GM21786 (cell line): ENCODE measurements around the gene LRMDA.
"Not testable (repeated sequence)": the region's sequence is repeated elsewhere in the genome, so short reads cannot be mapped to it uniquely, and the experiment has no call there.

Experiments used
- ATAC-seq: cut with Tn5 transposase; IDR thresholded peaks from one replicate; pipeline ENCODE4 v1.9.1; 2021; ENCODE audit not compliant: unreplicated experiment

LRMDA gene

DNA sequence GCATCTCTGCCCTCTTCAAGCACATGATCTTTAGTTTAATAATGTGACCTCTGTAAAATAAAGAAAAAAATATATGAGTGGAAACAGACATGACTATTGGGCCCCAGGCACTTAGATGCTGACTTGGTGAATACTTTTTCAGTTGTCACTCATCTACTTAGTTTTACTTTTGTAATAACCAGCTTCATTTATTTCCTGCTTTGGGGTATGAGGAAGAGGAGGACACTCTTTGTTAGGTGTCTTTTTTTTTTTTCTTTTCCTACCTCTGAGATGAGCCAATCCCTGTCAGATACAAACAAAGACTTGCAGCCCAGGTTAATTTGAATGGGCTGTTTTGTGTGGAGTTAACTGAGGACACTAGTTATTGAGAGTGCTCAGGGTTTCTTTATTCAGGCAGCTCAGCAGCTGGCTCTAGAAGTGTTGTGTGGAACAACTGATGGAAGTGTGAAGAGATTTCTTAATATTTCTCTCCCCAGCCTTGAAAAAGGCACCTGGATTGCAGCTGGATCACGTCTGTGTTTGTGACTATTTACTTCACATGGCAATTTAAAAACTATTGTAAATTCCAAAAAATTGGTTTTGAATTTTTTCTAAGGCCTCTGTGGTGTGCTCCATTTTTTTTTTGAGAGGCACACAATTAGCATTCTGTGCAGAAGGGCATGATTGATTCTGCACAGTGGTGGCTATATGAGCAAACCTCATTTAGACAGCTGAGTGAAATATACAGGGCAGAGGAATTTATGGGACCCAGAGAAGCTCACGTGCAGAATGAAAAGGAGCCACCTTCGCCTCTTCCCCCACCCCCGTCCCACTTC, 333.8 kb downstream of the LRMDA start:
- ATAC-seq = no peak

DNA sequence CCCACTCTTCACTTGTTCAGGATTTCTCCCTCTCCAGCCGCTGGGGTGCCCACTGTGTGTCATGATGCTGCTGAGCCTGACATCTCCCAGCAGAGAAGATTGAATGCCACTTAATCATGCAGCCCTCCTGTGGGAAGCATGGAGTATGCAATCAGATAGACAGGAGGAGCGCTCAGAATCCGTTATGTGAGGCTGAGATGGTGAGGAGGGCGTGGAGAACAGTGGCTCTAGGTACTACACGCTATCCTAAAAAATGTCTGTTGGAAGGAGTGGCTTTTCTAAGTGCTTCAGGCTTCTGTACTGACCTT, 334.3 kb downstream of the LRMDA start:
- no peak for ATAC-seq

DNA sequence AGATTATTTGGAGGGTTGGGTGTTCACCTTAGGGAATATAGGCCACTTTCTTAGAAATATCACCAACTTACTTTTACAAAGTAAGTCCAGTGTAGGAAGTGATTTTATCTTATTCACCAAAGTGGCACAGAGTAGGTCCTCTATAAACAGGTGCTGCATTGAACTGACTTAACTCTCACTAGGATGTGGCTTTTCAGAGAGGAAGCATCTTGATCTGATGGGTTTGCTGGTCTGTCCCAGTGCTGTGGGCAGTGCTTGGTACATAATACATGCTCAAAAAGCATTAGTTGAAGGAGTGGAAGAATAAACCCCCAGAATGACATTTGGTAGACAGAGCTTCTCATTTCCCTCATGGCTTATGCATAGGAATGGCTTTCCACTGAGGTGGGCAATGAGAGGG, 334.7 kb downstream of the LRMDA start:
- ATAC-seq = no peak

DNA sequence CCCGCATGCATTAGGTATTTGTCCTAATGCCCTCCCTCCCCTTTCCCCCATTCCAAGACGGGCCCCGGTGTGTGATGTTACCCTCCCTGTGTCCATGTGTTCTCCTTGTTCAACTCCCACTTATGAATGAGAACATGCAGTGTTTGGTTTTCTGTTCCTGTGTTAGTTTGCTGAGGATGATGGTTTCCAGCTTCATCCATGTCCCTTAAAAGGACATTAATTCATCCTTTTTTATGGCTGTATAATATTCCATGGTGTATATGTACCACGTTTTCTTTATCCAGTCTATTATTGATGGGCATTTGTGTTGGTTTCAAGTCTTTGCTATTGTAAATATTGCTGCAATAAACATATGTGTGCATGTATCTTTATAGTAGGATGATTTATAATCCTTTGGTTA, 335.3 kb downstream of the LRMDA start:
- ATAC-seq = not testable (repeated sequence)

DNA sequence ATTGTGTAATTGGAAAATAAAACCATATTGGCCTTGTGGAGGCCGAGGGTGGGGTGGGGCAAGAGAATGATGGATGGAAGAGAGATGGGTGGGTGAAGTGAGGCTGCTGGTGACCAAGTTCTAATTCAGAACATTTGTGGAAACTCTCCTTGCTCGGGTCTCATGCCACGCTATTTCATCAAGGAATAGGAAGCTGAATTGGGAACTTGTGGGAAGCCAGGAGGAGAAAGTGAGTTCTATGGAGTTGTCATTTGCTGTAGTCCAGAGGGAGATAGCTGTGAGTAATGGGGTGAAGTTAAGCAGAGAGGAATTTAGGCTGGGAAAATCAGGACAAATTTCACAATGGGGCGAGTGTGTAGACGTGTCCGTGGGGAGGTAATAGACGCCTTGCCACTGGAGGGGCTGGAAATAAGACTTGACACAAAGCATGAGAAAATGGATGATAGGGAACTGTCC, 339.2 kb downstream of the LRMDA start:
- no peak for ATAC-seq

DNA sequence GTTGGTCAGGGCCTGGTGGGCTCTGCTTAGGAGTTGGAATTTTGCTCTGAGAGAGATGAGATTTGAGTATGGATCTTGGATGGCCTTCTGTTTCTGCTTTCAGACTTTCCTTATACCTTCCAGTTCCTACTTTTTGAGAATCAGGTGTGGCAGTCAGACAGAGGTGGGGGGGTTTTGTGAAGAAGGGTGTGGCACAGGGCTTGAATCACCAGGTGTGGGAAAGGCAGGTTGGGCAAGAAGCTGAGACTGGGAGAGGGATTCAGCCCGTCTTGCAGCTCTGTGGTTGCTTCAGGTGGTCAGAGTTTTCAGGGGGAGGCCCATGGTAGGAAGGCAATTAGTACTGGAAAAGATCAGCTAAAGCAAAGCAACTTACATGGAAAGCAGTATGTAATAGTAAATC, 340.2 kb downstream of the LRMDA start:
- no peak for ATAC-seq

DNA sequence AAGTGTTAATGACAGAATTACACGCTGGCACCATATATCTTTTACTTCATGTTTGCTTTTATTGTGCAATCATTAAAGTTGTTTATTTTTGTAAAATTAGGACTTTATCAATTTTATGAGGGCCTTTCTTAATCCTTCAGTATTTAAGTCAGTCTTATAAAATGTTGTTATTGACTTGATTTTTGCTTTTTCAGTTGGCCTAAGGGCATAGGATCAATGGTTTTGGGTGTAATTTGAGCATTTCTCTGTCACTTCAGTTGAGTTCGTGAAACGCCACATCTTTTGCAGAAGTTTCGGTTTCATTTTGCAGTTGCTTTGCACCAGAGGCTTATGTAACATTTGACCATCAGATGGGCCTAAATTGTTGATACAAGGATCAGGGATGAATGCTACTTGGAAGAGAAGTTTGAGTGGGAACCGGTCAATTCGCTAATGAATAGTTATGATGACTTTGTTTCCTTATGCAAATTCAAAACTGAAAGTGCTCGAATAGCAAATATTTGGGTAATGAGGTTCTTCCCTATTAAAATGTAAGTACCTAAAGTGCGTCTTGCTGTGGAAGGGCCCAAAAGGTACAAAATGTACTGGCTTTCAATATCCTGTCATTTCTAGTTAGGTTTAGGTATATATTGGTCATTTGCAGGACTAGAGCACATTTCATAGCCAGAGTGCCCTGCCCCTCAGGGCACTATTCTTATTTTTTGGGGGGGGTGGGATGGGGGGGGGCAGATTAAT, 340.9 kb downstream of the LRMDA start:
- no peak for ATAC-seq

DNA sequence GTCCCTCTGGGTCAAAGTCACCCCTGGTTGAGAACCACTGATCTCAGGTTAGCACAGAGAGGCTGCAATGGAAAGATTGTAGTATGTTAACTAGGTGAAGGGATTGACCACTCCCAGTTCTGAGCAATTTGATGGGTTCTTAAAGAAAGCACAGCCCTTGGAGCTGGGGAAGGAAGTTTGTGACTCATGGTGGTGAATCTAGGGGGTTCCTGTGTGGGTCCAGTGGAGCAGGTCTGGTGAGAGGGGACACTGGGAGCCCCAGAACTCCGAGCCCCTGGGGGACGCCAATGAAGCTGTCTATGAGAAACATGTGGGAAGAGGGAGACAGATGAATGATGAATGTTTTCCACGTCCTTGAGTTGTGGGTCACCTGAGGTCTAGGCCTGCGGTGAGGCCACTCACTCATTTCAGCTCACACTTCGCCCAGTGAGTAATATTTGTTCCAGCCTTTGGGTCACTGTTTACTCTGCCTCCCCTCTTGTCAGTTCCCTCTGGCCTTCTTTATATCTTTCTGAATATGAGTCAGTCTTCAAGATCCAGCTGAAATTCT, 341.9 kb downstream of the LRMDA start:
- ATAC-seq = no peak

DNA sequence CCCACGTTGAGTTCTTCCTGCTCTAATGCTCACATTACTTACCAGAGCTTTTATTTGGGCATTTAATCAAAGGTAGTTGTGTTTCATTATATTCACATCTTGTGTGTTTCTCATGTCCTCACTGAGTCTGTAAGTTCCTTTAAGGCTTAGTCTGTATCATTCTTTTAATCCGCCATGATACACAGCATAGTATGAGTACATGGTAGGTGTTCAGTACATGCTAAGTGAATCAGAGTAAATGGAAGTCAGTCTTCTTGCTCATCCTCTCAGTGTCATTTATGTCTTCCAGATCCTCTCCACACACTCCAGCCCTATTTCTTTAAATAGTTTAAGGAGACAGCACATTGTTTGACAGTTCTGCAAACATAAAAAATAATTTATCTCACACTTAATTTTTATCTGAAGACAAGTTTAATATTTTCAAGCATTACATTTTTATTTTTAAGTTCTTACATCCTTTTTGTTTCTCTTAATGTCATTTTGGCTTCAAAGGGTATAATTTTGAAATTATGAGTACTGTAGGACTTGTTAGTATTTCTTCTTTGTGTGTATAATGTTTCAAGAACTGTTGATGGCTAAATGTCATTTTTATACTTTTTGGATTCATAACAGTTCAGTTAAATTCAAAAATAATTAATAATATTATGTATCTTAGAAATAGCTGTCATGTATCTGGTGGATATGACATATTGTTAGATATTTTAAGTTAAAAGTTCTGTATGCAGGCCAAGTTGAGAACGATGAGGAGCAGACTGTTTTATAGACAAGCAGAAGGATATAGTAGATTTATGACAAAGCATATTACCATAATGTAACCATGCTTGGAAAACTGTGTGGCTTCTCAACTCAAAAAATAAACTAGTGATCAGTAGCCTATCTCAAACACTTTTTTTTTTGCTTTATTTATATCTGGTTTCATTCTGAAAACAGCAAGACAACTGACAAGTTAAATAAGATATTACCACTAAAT, 342.7 kb downstream of the LRMDA start:
- no peak for ATAC-seq

DNA sequence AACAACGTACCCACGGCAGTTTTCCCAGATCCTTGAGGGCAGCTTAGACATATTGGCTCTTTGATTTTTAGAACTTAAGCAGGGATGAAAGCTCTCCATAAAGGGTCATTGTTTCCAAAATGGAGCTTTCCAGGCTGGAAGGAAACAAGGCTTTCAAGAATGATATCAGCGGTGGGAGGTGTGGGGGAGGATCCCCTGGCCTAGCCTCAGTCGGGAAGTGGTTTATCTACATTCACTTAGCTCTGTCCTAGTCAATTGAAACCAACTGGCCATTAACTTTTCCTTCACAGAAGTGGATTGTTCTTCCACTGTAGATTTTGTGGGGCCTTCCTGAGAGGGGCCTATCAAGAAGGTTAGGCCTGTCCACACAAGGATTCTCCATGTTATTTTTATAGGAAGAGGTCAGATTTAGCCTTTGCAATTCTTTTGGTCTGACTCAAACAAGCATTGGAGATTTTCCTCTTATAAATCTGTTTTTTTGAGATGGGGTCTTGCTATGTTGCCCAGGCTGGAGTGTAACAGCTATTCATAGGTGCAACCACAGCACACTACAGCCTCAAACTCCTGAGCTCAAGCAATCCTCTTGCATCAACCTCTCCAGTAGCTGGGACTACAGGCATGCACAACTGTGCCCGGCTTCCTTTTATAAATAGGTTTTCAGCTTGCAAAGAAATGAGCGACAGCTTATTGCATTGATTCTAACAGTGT, 343.5 kb downstream of the LRMDA start:
- no peak for ATAC-seq

DNA sequence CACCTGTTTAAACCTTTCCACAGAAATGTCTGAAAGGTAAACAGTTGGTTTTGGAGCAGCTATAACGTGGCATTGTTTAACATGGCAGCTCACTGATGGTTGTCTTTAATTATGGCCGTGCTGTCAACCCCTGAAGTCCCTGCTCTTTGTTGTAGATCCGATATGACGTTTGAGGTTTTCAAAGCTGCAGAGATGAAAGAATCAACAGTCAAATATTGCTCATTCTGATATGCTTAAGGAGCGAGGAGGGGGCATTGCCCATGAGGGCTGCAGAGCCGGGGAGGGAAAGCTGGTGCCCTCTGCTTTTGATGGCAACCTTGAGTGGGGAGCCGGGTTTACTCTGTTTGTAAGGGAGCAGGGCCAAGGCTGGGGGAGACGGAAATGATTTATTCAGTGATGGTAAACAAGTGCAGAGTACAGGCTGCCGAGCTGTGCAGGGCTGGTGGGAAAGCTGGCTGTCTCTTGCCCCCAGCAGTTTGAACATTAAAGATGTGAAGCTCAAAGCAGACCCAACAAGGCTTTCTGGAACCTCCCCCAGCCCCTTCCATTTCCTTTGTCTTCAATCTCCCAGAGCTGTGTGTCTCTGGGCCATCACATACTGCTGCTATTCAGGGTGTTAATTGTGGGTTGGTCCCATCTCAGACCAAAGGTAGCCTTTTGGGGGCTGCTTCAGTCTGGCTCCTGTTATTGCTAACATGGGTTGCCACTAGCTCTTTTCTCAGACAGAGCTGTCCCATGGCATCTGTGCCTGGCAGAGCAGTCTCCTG, 345.5 kb downstream of the LRMDA start:
- no peak for ATAC-seq

DNA sequence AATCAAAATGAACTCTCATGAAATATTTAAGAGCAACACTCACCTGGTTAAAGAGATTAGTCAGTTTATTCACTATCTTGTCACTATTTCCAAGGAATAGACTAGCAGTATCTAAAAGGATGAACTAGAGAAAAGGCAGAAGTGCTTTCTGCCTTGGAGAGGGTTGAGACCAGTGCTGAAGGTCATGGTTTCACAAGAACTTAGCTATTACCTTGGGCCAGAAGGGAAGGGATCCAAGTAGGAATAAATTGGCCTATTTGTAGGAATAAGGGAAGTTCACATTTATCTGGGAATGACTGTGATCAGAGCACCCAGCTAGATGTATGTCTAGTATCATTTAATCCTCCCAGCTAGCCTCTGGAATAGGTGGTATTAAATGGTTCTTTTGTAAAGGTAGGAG, 347.2 kb downstream of the LRMDA start:
- no peak for ATAC-seq

DNA sequence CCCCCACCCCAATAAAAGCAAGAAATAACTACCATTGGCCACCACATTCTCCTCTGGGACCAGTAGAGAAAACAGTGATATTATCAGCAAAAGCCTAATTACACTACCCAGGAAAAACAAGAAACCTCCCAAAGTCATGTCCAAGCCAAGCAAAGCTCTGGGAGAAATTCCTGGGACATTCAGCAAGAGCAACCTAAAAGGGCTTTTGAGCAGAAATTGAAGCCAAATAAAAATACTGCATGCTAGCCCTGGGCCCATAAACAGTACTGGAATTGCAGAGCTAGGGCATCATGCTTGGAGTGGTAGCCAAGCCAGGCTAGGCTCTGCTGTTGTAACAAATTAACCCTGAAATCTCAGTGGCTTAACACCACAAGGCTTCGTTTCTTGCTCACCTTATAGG, 347.9 kb downstream of the LRMDA start:
- no peak for ATAC-seq

DNA sequence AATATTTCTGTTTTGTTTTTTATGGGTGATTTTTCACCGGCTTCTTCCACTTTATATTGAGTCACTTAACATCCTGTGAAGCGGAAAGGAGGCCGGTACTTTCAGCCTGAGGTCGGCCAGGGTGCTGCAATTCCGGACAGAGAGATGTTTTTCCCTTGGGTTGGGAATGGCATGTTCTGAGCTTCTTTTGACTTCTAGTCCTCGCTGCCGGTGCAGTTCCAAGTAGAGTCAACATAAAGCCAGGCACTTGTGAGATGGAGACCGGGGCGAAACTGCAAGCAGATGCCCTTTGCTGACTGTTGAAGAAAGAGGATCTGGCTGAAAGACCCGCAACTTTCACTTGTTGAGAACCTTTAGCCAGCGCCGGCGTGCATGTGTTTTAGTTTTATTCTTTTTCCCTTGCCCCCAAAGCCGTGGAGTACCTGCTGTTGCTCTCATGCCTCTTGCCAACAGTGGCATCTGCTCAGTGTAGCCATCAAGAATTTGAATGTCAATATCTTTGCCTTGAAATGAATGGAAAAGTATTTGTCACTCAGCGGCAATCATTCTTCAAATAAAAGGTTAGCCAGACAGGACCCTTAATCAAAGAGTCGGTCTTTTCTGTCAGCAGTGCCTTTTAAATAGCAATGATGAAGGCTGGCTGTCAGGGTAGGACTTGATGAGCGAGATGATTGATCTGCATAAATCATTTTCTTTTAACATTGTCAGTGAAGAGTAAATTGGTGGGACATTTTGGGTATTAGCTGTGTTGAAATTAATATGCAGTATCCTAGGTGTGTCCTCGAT, 351.2 kb downstream of the LRMDA start:
- ATAC-seq = no peak

DNA sequence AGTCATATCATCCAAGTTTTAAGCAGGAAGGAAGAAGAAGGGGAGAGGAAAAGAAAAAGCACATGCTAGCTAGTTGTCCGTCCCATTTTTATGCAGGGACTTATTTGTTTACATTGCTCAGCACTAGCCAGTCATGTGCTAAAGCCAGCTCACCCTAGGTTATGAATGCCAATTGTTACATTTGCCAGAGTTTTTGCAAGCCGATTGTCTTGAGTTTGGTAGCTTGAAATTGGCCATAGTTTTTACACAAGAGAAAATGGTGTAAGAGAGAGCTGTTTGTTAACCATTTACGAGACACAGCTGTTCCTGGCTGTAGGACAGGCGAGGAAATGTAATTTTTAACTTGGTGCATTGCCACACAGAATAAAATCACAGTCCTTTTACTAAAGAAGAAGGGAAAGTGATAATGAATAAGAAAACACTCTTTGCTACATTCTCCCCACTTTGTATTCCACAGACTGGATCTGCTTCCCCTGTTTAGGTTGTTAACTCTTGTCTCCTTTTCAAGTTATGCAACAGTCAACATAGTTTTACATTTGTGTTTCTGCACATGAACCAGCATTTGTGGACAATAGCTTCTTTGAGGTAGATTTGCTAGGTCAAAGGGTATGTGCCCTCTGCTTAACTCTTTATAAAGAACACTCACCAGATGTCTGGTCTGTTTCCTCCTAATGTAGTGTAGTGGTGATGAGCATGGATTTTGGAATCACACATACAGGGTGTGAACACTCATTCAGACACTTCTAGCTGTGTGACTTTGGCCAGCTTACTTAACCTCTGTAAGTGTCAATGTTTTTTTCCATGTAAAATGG, 357.2 kb downstream of the LRMDA start:
- no peak for ATAC-seq

DNA sequence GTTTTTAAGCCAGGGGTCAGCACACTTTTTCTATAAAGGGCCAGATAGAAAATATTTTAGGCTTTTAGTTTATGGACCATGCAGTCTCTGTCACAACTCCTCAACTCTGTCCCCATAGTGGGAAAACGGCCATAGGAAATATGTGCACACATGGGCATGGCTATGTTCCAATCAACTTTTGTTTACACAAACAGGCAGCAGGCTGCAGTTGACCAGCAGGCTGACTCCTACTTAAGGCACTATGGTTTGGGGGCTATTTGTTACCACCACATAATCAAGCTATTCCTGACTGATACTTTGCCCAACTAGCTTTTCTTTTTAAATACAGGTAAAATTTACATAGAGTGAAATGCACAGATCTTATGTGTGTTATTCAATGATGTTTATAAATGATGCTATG, 362.4 kb downstream of the LRMDA start:
- no peak for ATAC-seq

DNA sequence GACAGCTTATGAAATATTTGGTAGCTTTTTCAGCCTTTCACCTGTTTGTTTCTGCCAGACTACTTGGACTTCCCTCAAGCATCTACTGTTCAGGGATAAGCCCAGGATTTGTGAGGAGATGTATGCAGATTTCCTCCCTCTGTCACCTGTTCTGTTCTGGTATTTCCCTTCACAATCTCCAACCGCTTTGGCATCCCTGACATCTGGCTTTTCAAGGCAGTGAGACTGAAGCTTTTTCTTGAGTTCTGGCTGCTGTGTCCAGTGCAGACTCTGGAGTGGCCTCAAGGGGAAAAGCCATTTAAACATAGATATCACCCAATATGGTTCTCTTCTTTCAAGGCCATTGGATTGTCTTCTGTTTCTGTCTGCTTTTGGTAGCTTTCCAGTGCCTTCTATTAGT, 369.7 kb downstream of the LRMDA start:
- ATAC-seq = no peak

DNA sequence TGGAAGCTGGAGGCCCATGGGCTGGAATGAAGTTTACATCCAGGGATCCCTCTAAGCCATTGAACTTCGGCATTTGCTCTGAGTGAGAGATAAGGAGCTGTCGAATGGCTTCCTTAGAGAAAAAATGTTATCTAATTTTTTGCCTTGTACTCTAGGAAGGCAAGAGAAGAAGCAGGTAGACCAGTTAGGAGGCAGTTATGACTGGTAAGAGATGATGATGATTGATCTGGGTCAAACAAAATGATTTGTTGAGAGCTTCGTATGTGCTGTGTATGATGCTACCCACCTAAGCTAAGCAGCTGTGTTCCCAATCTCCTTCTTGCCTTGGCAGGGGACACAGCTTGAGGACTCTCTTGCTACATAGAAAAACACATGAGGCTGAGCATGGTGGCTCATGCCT, 370.2 kb downstream of the LRMDA start:
- no peak for ATAC-seq
